ENCODE data around the gene GTF2F2. TPM values are rescaled to one million over a fixed set of nuclear protein-coding genes. Genes with fewer than 3 reads are reported as not detected.

Gene GTF2F2
- total RNA-seq, 1 experiment from 2014 or later, result 21.7 TPM

DNA sequence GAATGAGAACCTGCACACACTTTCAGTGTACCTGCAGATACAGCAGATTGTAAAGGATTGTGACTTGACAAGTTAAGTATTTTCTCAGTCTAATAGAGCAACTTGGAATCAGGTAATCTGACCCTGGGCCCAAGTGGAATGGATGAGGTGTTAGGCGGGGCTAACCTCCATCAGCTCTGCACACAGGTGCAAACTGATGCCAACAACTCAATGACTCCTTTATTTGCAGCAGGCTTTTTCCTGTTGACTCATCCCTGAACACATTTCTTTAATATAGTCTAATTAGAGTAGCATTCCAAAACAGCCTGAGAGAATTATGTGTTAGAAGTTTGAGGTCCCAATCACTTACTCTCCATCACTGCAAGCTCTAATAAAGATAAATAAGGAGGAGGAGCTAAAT is 171.9 kb downstream of the GTF2F2 start:
- ChIA-PET POLR2A (no interaction called here), CTCF (no interaction called here)
- no peaks in the 10 kb centered on the region for H3K9me3 ChIP-seq (ENCODE audit: control insufficient read depth, insufficient read depth, low read depth, low read length)
- no TSS peak for BruUV-seq (replicated peaks)
- no peak overlapping the region for H3K4me3 ChIP-seq (ENCODE audit: low read depth in 2 of 2, low read length in 2 of 2)
- no peak overlapping the region for H3K27ac ChIP-seq (ENCODE audit: low read length)
- TF ChIP-seq REST (IDR thresholded peaks at IDR 0.05; ENCODE audit: insufficient read depth in 1 of 2, low read depth in 2 of 2, low read length in 1 of 2), result no peak
- no peak for TF ChIP-seq SIN3A (IDR thresholded peaks at IDR 0.05; ENCODE audit: borderline replicate concordance, insufficient read depth, low read depth, low read length)
- TF ChIP-seq CTCF (IDR thresholded peaks at IDR 0.05), result no peak
- no peak for TF ChIP-seq POLR2AphosphoS5 (IDR thresholded peaks at IDR 0.05; ENCODE audit: low read depth, low read length)
- no peak for TF ChIP-seq TCF7L2 (IDR thresholded peaks at IDR 0.05; ENCODE audit: low read depth, low read length)
- in situ Hi-C loops (cut with HindIII; ENCODE audit: low pct_unique_long_range_greater_than_20kb, low sequenced_read_pairs) (no loop called here), intact Hi-C loops (cut with micrococcal nuclease; ENCODE audit: unreplicated experiment) (no loop called here)
- H3K4me1 ChIP-seq (ENCODE audit: control insufficient read depth, insufficient read depth, low read length), result no peaks in the 10 kb centered on the region
- ATAC-seq, result peak; percentile 71
- DNase-seq (ENCODE audit: low read depth, low spot score), result no peak
- H3K27me3 ChIP-seq (ENCODE audit: control insufficient read depth, insufficient read depth, low read length), result no peaks in the 10 kb centered on the region
- H3K36me3 ChIP-seq (ENCODE audit: control insufficient read depth, insufficient read depth, low read length), result no peaks in the 10 kb centered on the region

GRCh38 chr13:45295536-45295935 is 175.2 kb downstream of the GTF2F2 start:
- Histone ChIP-seq H3K4me1 (ENCODE audit: control insufficient read depth, insufficient read depth, low read length) (no peaks in the 10 kb centered on the region), H3K27ac (ENCODE audit: low read length) (no peak overlapping the region), H3K36me3 (ENCODE audit: control insufficient read depth, insufficient read depth, low read length) (no peaks in the 10 kb centered on the region), H3K9me3 (ENCODE audit: control insufficient read depth, insufficient read depth, low read depth, low read length) (no peaks in the 10 kb centered on the region), H3K4me3 (ENCODE audit: low read depth in 2 of 2, low read length in 2 of 2) (no peak overlapping the region), H3K27me3 (ENCODE audit: control insufficient read depth, insufficient read depth, low read length) (no peaks in the 10 kb centered on the region)
- no peak for ATAC-seq
- no peak for DNase-seq (ENCODE audit: low read depth, low spot score)
- intact Hi-C loops (cut with micrococcal nuclease; ENCODE audit: unreplicated experiment) (no loop called here), in situ Hi-C loops (cut with HindIII; ENCODE audit: low pct_unique_long_range_greater_than_20kb, low sequenced_read_pairs) (no loop called here)
- BruUV-seq (replicated peaks), result no TSS peak
- TF ChIP-seq CTCF (IDR thresholded peaks at IDR 0.05), result no peak
- no peak for TF ChIP-seq POLR2AphosphoS5 (IDR thresholded peaks at IDR 0.05; ENCODE audit: low read depth, low read length)
- TF ChIP-seq SIN3A (IDR thresholded peaks at IDR 0.05; ENCODE audit: borderline replicate concordance, insufficient read depth, low read depth, low read length), result no peak
- no peak for TF ChIP-seq REST (IDR thresholded peaks at IDR 0.05; ENCODE audit: insufficient read depth in 1 of 2, low read depth in 2 of 2, low read length in 1 of 2)
- TF ChIP-seq TCF7L2 (IDR thresholded peaks at IDR 0.05; ENCODE audit: low read depth, low read length), result no peak
- CTCF ChIA-PET, result no interaction called here
- POLR2A ChIA-PET, result no interaction called here

All from Panc1 (cell line).